H1 (cell line): ENCODE results near the gene WBP1L. TPM values are rescaled to one million over a fixed set of nuclear protein-coding genes. Genes with fewer than 3 reads are reported as not detected.

ENCODE experiments used
- BACH1 ChIP-seq: IDR thresholded peaks from 2 replicates; pipeline ENCODE4 v1.6.1; 2012; ENCODE audit warnings: low read length, improper control_type of control experiment
- BCL11A ChIP-seq, 2 experiments: IDR thresholded peaks; one replicate each; pipeline ENCODE4 v1.6.1; 2011; ENCODE audit warnings: low read depth in 2 of 2, low read length in 2 of 2, mild to moderate bottlenecking in 2 of 2
- CHD2 ChIP-seq: IDR thresholded peaks from 2 replicates; pipeline ENCODE4 v1.6.1; 2012; ENCODE audit warnings: low read length, improper control_type of control experiment
- CREB1 ChIP-seq: IDR thresholded peaks from 2 replicates; pipeline ENCODE4 v1.6.1; 2012; ENCODE audit warnings: inconsistent platforms
- CTBP2 ChIP-seq: IDR thresholded peaks from 2 replicates; pipeline ENCODE4 v1.7.0; 2011; ENCODE audit warnings: borderline replicate concordance, mild to moderate bottlenecking, moderate library complexity, mixed read lengths, low read length; ENCODE audit not compliant: insufficient read depth, insufficient read length
- EGR1 ChIP-seq: IDR thresholded peaks from 2 replicates; pipeline ENCODE4 v1.6.1; 2011; ENCODE audit warnings: low read depth, low read length, borderline replicate concordance
- HDAC6 ChIP-seq: IDR thresholded peaks from one replicate; pipeline ENCODE4 v1.7.1; 2012; ENCODE audit warnings: low read depth, mild to moderate bottlenecking, inconsistent platforms, low read length, moderate library complexity
- JUND ChIP-seq: IDR thresholded peaks from 2 replicates; pipeline ENCODE4 v1.6.1; 2011; ENCODE audit warnings: mild to moderate bottlenecking, improper control_type of control experiment, low read length
- KDM1A ChIP-seq: fragments of 200-600, 300-600 bp; sonication (generic); IDR thresholded peaks from 2 replicates; pipeline ENCODE4 v1.7.1; 2016; ENCODE audit warnings: mild to moderate bottlenecking, low read length, borderline replicate concordance
- KDM5A ChIP-seq: fragments of 200-600 bp; IDR thresholded peaks from 2 replicates; pipeline ENCODE4 v1.7.1; 2012; ENCODE audit warnings: mild to moderate bottlenecking, low read length, inconsistent platforms, mixed read lengths
- POLR2A ChIP-seq, 2 experiments: IDR thresholded peaks; 1 replicate in 1 of 2; 2 replicates in 1 of 2; pipeline ENCODE4 v1.6.1; 2011; ENCODE audit warnings: low read depth in 2 of 2, low read length in 2 of 2, mild to moderate bottlenecking in 2 of 2; ENCODE audit errors: control extremely low read depth in 1 of 2
- POU5F1 ChIP-seq: IDR thresholded peaks from 2 replicates; pipeline ENCODE4 v1.6.1; 2011; ENCODE audit warnings: low read depth, mild to moderate bottlenecking, low read length, moderate library complexity
- RBBP5 ChIP-seq: IDR thresholded peaks from 2 replicates; pipeline ENCODE4 v1.7.1; 2012; ENCODE audit warnings: low read depth, mild to moderate bottlenecking, inconsistent platforms, low read length, moderate library complexity, borderline replicate concordance
- SP2 ChIP-seq: IDR thresholded peaks from 2 replicates; pipeline ENCODE4 v1.6.1; 2012; ENCODE audit warnings: mild to moderate bottlenecking, low read length, inconsistent platforms
- TCF12 ChIP-seq: IDR thresholded peaks from 2 replicates; pipeline ENCODE4 v1.6.1; 2011; ENCODE audit warnings: low read depth, mild to moderate bottlenecking, low read length
- TEAD4 ChIP-seq: IDR thresholded peaks from 2 replicates; pipeline ENCODE4 v1.6.1; 2012; ENCODE audit warnings: low read depth, low read length, inconsistent platforms, mixed read lengths
- polyA plus RNA-seq, 7 experiments: library from polyadenylated mRNA; depleted of rRNA in 3 of 7; stranded (reverse) in 5 of 7; unstranded in 2 of 7; fragments of >200 nt in 5 of 7; fragments of 200-250 nt in 2 of 7; gene quantifications; 1 replicate in 5 of 7; 2 replicates in 1 of 7; 4 replicates in 1 of 7; pipeline versions ENCODE4 v1.2.1 to v1.2.3, GENCODE V29; 2011 to 2013; ENCODE audit warnings: missing spikeins in 2 of 7, mixed read lengths in 2 of 7
- total RNA-seq: library from RNA; stranded (reverse); fragmentation: NEBNext Ultra II Directional; extraction: Animal tissue kit (Norgen Biotek cat#: 25700); gene quantifications from 2 replicates; pipeline ENCODE4 v1.2.1, GENCODE V29; 2021
- TF ChIP-seq, protein P1 (sequence below): IDR thresholded peaks from 2 replicates; pipeline ENCODE4 v1.6.1; 2012; ENCODE audit warnings: inconsistent platforms
- TF ChIP-seq, protein P2 (sequence below): IDR thresholded peaks from 2 replicates; pipeline ENCODE4 v1.6.1; 2012; ENCODE audit warnings: inconsistent platforms
- TF ChIP-seq, protein P3 (sequence below), 3 experiments: IDR thresholded peaks; 1 replicate in 2 of 3; 2 replicates in 1 of 3; pipeline versions ENCODE4 v1.5.1 to v1.6.1; 2011; ENCODE audit warnings: low read length in 3 of 3, mild to moderate bottlenecking in 3 of 3, inconsistent platforms in 2 of 3, low read depth in 1 of 3, moderate library complexity in 1 of 3; ENCODE audit not compliant: insufficient read depth in 1 of 3; ENCODE audit errors: control extremely low read depth in 1 of 3
- TF ChIP-seq, protein P4 (sequence below): IDR thresholded peaks from 2 replicates; pipeline ENCODE4 v1.6.1; 2012; ENCODE audit warnings: low read length, inconsistent platforms

Gene WBP1L
- total and polyA plus RNA-seq, 2 of the 8 experiments (the other 6 are each of a cell fraction or from before 2014, with no cell fraction given) = 26.6 to 29.9 TPM

DNA sequence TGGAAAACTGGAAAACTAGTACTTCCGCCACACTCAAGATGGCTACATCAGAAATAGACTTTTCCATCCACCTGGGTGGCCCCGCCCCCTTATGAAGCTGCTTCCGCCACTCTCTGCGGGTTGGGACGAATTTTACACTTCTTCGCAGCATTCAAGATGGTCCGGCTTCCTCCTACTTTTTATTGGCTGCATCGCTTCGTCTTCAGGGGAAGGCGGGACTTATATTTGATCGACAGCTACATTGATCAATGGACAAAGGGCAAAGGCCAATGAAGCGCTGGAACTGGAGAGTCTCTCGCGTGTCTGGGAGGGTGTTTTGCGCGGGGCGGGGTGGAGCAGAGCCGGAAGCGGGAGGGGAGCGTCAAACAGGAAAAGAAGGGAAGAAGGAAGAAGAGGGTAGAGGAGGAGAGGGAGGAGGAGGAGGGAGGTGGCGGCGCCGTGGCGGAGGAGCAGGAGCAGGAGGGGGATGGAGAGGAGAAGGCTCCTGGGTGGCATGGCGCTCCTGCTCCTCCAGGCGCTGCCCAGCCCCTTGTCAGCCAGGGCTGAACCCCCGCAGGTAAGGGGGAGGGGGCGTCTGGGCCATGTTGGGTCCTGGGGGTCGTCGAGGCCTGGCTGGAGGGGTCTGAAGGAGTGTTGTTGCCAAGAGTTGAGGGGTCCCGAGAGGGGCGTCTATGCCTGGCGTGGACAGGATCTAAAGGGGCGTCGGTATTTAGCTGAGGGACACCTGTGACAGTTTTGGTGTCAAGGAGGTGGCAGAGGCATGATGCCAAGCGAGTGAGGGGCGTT is at the start of gene WBP1L (continued):
- TF ChIP-seq, protein P1, sequence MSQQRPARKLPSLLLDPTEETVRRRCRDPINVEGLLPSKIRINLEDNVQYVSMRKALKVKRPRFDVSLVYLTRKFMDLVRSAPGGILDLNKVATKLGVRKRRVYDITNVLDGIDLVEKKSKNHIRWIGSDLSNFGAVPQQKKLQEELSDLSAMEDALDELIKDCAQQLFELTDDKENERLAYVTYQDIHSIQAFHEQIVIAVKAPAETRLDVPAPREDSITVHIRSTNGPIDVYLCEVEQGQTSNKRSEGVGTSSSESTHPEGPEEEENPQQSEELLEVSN = no peak
- TF ChIP-seq BACH1 (no peak), POU5F1 (no peak), CREB1 (peak; percentile 61), SP2 (peak; percentile 64), EGR1 (peak; percentile 18; the same call in 1 of the 2 replicates), KDM1A (0 out of 2 replicates have a peak, but pooled peaks have one; percentile 28), CTBP2 (no peak), KDM5A (no peak), RBBP5 (peak; percentile 82; the same call in 1 of the 2 replicates), BCL11A (IDR thresholded peaks at IDR 0.05; ENCODE audit: low read depth in 2 of 2, low read length in 2 of 2) (no peak), HDAC6 (no peak), CHD2 (peak; percentile 91), TCF12 (no peak), JUND (no peak), TEAD4 (no peak), POLR2A (IDR thresholded peaks at IDR 0.05; ENCODE audit: control extremely low read depth in 1 of 2, low read depth in 2 of 2, low read length in 2 of 2) (peak; percentile 40 to 50; a peak in 2 of 3 replicates)
- TF ChIP-seq, protein P2, sequence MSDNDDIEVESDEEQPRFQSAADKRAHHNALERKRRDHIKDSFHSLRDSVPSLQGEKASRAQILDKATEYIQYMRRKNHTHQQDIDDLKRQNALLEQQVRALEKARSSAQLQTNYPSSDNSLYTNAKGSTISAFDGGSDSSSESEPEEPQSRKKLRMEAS = no peak
- TF ChIP-seq, protein P3, sequence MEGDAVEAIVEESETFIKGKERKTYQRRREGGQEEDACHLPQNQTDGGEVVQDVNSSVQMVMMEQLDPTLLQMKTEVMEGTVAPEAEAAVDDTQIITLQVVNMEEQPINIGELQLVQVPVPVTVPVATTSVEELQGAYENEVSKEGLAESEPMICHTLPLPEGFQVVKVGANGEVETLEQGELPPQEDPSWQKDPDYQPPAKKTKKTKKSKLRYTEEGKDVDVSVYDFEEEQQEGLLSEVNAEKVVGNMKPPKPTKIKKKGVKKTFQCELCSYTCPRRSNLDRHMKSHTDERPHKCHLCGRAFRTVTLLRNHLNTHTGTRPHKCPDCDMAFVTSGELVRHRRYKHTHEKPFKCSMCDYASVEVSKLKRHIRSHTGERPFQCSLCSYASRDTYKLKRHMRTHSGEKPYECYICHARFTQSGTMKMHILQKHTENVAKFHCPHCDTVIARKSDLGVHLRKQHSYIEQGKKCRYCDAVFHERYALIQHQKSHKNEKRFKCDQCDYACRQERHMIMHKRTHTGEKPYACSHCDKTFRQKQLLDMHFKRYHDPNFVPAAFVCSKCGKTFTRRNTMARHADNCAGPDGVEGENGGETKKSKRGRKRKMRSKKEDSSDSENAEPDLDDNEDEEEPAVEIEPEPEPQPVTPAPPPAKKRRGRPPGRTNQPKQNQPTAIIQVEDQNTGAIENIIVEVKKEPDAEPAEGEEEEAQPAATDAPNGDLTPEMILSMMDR (IDR thresholded peaks at IDR 0.05; ENCODE audit: control extremely low read depth in 1 of 3, insufficient read depth in 1 of 3, low read depth in 1 of 3, low read length in 3 of 3) = no peak
- TF ChIP-seq, protein P4, sequence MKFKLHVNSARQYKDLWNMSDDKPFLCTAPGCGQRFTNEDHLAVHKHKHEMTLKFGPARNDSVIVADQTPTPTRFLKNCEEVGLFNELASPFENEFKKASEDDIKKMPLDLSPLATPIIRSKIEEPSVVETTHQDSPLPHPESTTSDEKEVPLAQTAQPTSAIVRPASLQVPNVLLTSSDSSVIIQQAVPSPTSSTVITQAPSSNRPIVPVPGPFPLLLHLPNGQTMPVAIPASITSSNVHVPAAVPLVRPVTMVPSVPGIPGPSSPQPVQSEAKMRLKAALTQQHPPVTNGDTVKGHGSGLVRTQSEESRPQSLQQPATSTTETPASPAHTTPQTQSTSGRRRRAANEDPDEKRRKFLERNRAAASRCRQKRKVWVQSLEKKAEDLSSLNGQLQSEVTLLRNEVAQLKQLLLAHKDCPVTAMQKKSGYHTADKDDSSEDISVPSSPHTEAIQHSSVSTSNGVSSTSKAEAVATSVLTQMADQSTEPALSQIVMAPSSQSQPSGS = no peak
